OCI-LY3 (cell line): Measurements from ENCODE around the gene CAPN10.

Experiments
- CTCF ChIP-seq: fragments of 200-600, 300-600 bp; sonication (generic); IDR thresholded peaks from 2 replicates; pipeline ENCODE4 v1.5.1; 2014; ENCODE audit warnings: antibody characterized with exemption, low read length, low read depth
- EZH2phosphoT487 ChIP-seq: fragments of 200-600 bp; shearing (Covaris generic); IDR thresholded peaks from 2 replicates; pipeline ENCODE4 v1.6.1; 2018; ENCODE audit warnings: antibody characterized with exemption, mixed run types, low read depth

DNA sequence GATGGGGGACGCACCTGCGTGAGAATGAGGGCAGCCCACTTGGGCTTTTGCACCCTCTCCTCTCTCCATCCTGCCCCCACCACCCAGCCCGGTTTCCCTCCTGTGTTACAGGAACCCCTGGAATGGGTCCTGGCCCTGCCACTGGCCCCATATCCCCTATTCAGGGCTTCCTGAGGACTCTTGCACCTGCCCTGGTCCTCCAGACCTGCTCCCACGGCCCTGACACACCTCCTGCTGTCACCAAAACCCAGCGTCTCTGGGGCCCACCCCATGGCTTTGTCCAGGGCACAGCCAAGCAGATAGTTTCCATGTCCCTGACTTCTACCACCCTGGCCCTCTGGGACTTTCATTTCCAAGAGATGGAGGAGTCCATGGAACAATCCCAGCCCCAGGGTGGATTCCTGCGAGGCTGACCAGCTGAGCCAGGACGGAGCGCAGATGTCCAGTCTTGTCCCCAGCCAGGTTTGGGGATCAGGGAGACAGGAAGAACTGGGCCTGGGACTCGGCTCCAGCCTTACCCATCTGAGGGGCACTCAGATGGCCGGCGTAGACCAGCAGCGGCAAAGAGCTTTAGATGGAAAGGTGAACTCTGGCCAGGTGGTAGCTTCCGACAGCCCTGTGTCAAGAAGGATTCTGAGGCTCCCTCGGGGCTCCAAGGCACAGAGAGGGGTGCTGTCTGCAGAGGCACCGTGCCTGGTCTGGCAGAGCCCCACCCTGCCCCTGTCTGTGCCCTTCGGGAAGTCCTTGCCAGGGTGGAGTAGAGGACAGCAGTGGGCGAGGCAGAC, 50.8 kb downstream of the CAPN10 start:
- TF ChIP-seq CTCF (no peak), EZH2phosphoT487 (no peak)
